GM19351 (cell line): Measurements from ENCODE around the gene PGAM1.
A peak's percentile ranks its signal among the peaks of the same experiment; 100 is the strongest.
"Not testable (repeated sequence)": the region's sequence is repeated elsewhere in the genome, so short reads cannot be mapped to it uniquely, and the experiment has no call there.

Source experiments
- ATAC-seq: cut with Tn5 transposase; IDR thresholded peaks from one replicate; pipeline ENCODE4 v1.9.1; 2021; ENCODE audit warnings: mild to moderate bottlenecking, moderate library complexity; ENCODE audit not compliant: unreplicated experiment

Gene PGAM1

GRCh38 chr10:97425964-97426775 lies at the start of gene PGAM1:
TSS of gene PGAM1 (plus strand) at chr10:97426191. CDS start at chr10:97426308, 117 bp downstream.
- peak; percentile 76 for ATAC-seq

GRCh38 chr10:97376413-97376812 lies 49.6 kb upstream of the PGAM1 start:
- no peak for ATAC-seq

GRCh38 chr10:97378933-97379921 lies 46.8 kb upstream of the PGAM1 start:
- no peak for ATAC-seq

- ATAC-seq, result no peak
Observed at GRCh38 chr10:97380516-97380915, 45.5 kb upstream of the PGAM1 start.

- ATAC-seq, result no peak
Observed at GRCh38 chr10:97381626-97382025, 44.4 kb upstream of the PGAM1 start.

- no peak for ATAC-seq
Observed at GRCh38 chr10:97383159-97383558, 42.8 kb upstream of the PGAM1 start.

- ATAC-seq, result no peak
Observed at GRCh38 chr10:97384156-97384555, 41.8 kb upstream of the PGAM1 start.

- no peak for ATAC-seq
Observed at GRCh38 chr10:97384641-97385040, 41.4 kb upstream of the PGAM1 start.

GRCh38 chr10:97385565-97385964 lies 40.4 kb upstream of the PGAM1 start:
- ATAC-seq, result no peak

GRCh38 chr10:97388152-97388551 lies 37.8 kb upstream of the PGAM1 start:
- ATAC-seq, result no peak

GRCh38 chr10:97390091-97390490 lies 35.9 kb upstream of the PGAM1 start:
- no peak for ATAC-seq

- ATAC-seq, result no peak
Observed at GRCh38 chr10:97393034-97393573, 32.9 kb upstream of the PGAM1 start.

- no peak for ATAC-seq
Observed at GRCh38 chr10:97396056-97396455, 29.9 kb upstream of the PGAM1 start.

GRCh38 chr10:97399843-97400545 lies 26.0 kb upstream of the PGAM1 start:
- no peak for ATAC-seq

GRCh38 chr10:97400665-97401454 lies 25.1 kb upstream of the PGAM1 start, which contains the start of gene RRP12:
TSS of gene RRP12 (minus strand) at chr10:97401340. CDS start at chr10:97401231, 109 bp downstream.
- ATAC-seq, result peak; percentile 98

- no peak for ATAC-seq
Observed at GRCh38 chr10:97401455-97401919, 24.5 kb upstream of the PGAM1 start.

GRCh38 chr10:97404044-97404443 lies 21.9 kb upstream of the PGAM1 start:
- no peak for ATAC-seq

GRCh38 chr10:97406064-97406463 lies 19.9 kb upstream of the PGAM1 start:
- no peak for ATAC-seq

GRCh38 chr10:97406483-97406882 lies 19.5 kb upstream of the PGAM1 start:
- ATAC-seq, result not testable (repeated sequence)
